ENCODE measurements around the gene ZBTB14. TPM values are rescaled to one million over a fixed set of nuclear protein-coding genes. Genes with fewer than 3 reads are reported as not detected.

The ZBTB14 gene
- total RNA-seq, 1 experiment from 2014 or later = 15.5 TPM

DNA sequence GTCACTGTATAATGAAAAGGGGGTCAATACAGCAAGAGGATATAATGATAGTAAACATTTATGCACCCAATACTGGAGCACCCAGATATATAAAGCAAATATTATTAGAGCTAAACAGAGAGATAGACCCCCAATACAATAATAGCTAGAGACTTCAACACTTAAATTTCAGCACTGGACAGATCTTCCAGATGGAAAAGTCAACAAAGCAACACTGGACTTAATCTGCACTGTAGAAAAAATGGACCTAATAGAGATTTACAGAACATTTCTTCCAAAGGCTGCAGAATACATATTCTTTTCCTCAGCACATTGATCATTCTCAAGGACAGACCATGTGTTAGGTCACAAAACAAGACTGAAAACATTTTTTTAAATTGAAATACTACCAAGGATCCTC, 26.7 kb downstream of the ZBTB14 start:
- Mint-ChIP-seq H3K9me3 (peaks cover 38 to 60% of the 10 kb centered on the region in 2 experiments), H3K4me1 (no peaks in the 10 kb centered on the region)

More for the DNA sequence above, 26.7 kb downstream of the ZBTB14 start:
- no peak overlapping the region for H4K91ac ChIP-seq (ENCODE audit: insufficient read length, low read depth, low read length)
- no peaks in the 10 kb centered on the region for H3K23me2 ChIP-seq (ENCODE audit: insufficient read length, low read depth, low read length, poor library complexity, severe bottlenecking)
- Mint-ChIP-seq H3K36me3 (ENCODE audit: insufficient read depth in 1 of 3, low read depth in 3 of 3) (peaks cover 12 to 17% (median 12%) of the 10 kb centered on the region in 3 experiments), H3K27me3 (ENCODE audit: low read depth) (peaks cover 3% of the 10 kb centered on the region), H3K4me3 (no peak overlapping the region), H3K27ac (no peak overlapping the region)
- no peaks in the 10 kb centered on the region for H3K9me3 ChIP-seq (ENCODE audit: control insufficient read depth, low read depth, low read length)
- H3K79me1 ChIP-seq (ENCODE audit: insufficient read depth, low read depth, low read length, poor library complexity, severe bottlenecking) = no peaks in the 10 kb centered on the region
- DNase-seq = no peak
- H2AK5ac ChIP-seq (ENCODE audit: insufficient read length, low read length) = no peak overlapping the region
- no peak overlapping the region for H2BK120ac ChIP-seq (ENCODE audit: low read depth, low read length, poor library complexity, severe bottlenecking)
- H2BK5ac ChIP-seq (ENCODE audit: insufficient read length, low read length) = no peak overlapping the region
- H4K5ac ChIP-seq (ENCODE audit: insufficient read length, low read depth, low read length) = no peak overlapping the region
- no peak overlapping the region for H3K56ac ChIP-seq (ENCODE audit: insufficient read length, low read depth, low read length)
- no peak overlapping the region for H3K14ac ChIP-seq (ENCODE audit: insufficient read depth, low read length)
- no peak overlapping the region for H3K9ac ChIP-seq (ENCODE audit: extremely low read depth, insufficient read length, low read length)
- H3K79me2 ChIP-seq (ENCODE audit: insufficient read depth, low read length) = no peaks in the 10 kb centered on the region
- no peak overlapping the region for H3K18ac ChIP-seq (ENCODE audit: insufficient read length, low read depth, low read length)
- H3K27ac ChIP-seq (ENCODE audit: insufficient read length, low read depth, low read length) = no peak overlapping the region
- no peaks in the 10 kb centered on the region for H3K27me3 ChIP-seq (ENCODE audit: insufficient read depth, low read length)
- H3K23ac ChIP-seq (ENCODE audit: insufficient read length, low read depth, low read length) = no peak overlapping the region
- H3T11ph ChIP-seq (ENCODE audit: low read length) = no peak overlapping the region
- H3K4me1 ChIP-seq (ENCODE audit: insufficient read depth, low read length) = no peaks in the 10 kb centered on the region
- H3K4ac ChIP-seq (ENCODE audit: low read depth, low read length) = no peak overlapping the region
- no peak overlapping the region for H2AFZ ChIP-seq (ENCODE audit: low read length)
- TF ChIP-seq, protein P1, sequence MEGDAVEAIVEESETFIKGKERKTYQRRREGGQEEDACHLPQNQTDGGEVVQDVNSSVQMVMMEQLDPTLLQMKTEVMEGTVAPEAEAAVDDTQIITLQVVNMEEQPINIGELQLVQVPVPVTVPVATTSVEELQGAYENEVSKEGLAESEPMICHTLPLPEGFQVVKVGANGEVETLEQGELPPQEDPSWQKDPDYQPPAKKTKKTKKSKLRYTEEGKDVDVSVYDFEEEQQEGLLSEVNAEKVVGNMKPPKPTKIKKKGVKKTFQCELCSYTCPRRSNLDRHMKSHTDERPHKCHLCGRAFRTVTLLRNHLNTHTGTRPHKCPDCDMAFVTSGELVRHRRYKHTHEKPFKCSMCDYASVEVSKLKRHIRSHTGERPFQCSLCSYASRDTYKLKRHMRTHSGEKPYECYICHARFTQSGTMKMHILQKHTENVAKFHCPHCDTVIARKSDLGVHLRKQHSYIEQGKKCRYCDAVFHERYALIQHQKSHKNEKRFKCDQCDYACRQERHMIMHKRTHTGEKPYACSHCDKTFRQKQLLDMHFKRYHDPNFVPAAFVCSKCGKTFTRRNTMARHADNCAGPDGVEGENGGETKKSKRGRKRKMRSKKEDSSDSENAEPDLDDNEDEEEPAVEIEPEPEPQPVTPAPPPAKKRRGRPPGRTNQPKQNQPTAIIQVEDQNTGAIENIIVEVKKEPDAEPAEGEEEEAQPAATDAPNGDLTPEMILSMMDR (conservative IDR thresholded peaks at IDR 0.05) = no peak
- no peak overlapping the region for H2BK12ac ChIP-seq (ENCODE audit: insufficient read length, low read depth, low read length)
- H2BK15ac ChIP-seq (ENCODE audit: low read depth, low read length) = no peak overlapping the region
- no peak overlapping the region for H2BK20ac ChIP-seq (ENCODE audit: low read depth, low read length, poor library complexity, severe bottlenecking)
- H3K4me2 ChIP-seq (ENCODE audit: insufficient read depth, insufficient read length, low read length) = no peak overlapping the region
- no peak overlapping the region for H4K8ac ChIP-seq (replicated peaks; ENCODE audit: insufficient read length, low read depth, low read length)
- no peaks in the 10 kb centered on the region for H4K20me1 ChIP-seq (ENCODE audit: control insufficient read depth, insufficient read depth, insufficient read length)
